HUES6 (cell line): ENCODE measurements around the gene SLC9A9.

ENCODE experiments used
- H3K27ac ChIP-seq: 2 replicates; pipeline ENCODE4 v1.7.0; 2013; ENCODE audit warnings: low read depth, mild to moderate bottlenecking, low read length, inconsistent platforms
- H3K27me3 ChIP-seq: 2 replicates; pipeline ENCODE4 v1.6.1; 2013; ENCODE audit warnings: low read length; ENCODE audit not compliant: control insufficient read depth, insufficient read depth
- H3K36me3 ChIP-seq: 2 replicates; pipeline ENCODE4 v1.6.1; 2013; ENCODE audit warnings: low read length; ENCODE audit not compliant: control insufficient read depth, insufficient read depth
- H3K4me1 ChIP-seq: 2 replicates; pipeline ENCODE4 v1.6.1; 2013; ENCODE audit warnings: low read length; ENCODE audit not compliant: control insufficient read depth, insufficient read depth
- H3K4me3 ChIP-seq: 2 replicates; pipeline ENCODE4 v1.5.1; 2013; ENCODE audit warnings: low read depth, low read length
- H3K9ac ChIP-seq: one replicate; pipeline ENCODE4 v1.6.1; 2013; ENCODE audit warnings: mild to moderate bottlenecking, low read length
- H3K9me3 ChIP-seq: 2 replicates; pipeline ENCODE4 v1.6.1; 2013; ENCODE audit warnings: low read depth, low read length; ENCODE audit not compliant: control insufficient read depth, insufficient read depth

SLC9A9 gene

DNA sequence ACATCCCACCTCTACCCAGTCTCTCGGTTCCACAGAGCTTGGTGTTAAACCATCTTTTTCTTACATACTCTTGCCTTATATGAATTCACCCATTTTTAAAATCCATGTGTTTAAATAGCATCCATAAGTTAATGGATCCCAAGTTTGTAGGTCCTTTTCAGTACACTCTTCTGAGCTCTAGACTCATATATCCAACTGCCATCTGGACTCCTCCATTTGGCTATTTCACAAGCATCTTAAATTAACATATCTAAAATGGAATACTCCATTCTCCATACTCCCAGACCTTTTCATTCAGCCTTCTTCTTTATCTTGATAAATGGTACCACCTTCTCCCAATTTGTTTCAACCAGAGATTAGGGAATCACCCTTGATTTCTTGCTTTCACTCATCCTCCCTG, 615.3 kb downstream of the SLC9A9 start:
- Histone ChIP-seq H3K9ac (no peak overlapping the region), H3K4me3 (no peak overlapping the region), H3K27me3 (no peaks in the 10 kb centered on the region), H3K9me3 (no peaks in the 10 kb centered on the region), H3K36me3 (no peaks in the 10 kb centered on the region), H3K27ac (no peak overlapping the region), H3K4me1 (no peaks in the 10 kb centered on the region)

DNA sequence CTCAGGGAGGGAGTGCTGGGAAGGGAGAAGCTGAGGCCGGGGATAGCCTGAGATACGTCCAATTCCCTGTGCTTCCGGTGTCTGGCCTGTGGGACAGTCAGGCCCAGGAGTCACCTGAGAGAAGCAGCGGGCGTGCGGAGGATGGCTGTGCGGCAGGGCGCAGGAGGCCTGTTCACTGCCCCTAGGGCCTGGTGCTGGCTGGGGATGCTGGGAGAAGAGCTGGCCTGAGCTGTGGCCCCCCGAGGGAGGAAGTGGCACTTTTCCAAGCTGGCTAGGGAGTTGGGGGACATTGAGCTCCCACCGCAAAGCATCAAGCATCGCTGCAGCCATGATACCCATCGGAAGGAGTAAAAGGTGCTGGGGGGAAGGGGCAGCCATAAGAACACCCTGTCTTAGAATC, 619.9 kb downstream of the SLC9A9 start:
- H3K36me3 ChIP-seq, result no peaks in the 10 kb centered on the region
- H3K9me3 ChIP-seq, result no peaks in the 10 kb centered on the region
- H3K27ac ChIP-seq, result no peak overlapping the region
- H3K4me1 ChIP-seq, result no peaks in the 10 kb centered on the region
- no peaks in the 10 kb centered on the region for H3K27me3 ChIP-seq
- no peak overlapping the region for H3K9ac ChIP-seq
- H3K4me3 ChIP-seq, result no peak overlapping the region

DNA sequence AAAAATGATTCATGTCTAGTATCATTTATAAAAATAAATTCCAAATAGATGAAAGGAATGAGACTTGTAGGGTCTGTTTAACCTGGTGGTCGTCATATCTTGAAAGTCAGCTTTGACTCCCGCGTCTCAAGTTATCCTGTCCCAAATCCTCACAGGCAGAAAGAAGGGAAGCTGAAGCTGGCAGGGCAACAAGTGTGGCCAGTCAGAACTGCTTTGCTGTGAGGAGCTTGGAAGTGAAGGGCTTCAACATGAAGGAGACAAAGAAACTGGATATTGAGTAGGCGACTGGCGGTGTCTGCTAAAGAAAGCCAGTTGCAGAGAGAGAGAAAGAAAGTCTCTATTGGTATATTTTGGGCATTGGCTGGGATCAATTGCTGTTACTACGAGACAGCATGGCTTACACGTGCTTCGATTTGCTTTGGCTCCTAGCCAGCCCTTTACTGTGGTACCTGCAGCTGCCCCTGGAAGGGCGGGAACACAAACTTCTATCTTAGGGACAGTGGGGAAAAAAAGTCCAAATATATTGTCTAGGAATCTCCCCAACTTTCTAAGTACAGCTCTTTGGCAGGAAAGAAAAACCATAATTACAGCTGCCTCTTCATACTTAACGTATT, 621.5 kb downstream of the SLC9A9 start:
- H3K9me3 ChIP-seq, result no peaks in the 10 kb centered on the region
- no peak overlapping the region for H3K4me3 ChIP-seq
- H3K4me1 ChIP-seq, result no peaks in the 10 kb centered on the region
- no peaks in the 10 kb centered on the region for H3K27me3 ChIP-seq
- H3K36me3 ChIP-seq, result no peaks in the 10 kb centered on the region
- H3K27ac ChIP-seq, result no peak overlapping the region
- no peak overlapping the region for H3K9ac ChIP-seq

DNA sequence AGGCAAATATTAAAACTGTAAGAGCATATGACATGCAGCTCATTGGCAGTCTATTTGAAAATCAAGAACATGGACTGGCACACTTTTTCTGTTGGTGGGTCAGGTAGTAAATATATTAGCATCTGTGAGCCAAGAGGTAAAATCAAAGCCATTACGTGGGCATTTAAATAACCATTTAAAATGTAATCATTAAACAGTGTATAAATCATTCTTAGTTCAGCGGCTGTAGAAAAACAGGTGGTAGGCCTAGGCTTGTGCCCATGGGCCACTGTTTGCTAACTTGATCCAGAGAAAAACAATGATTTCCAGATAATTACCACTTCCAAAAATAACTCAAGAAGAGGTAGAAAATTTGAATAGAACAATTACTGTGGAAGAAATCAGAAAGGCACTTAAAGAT, 623.6 kb downstream of the SLC9A9 start:
- H3K36me3 ChIP-seq, result no peaks in the 10 kb centered on the region
- H3K27me3 ChIP-seq, result no peaks in the 10 kb centered on the region
- H3K4me1 ChIP-seq, result no peaks in the 10 kb centered on the region
- no peak overlapping the region for H3K27ac ChIP-seq
- H3K9me3 ChIP-seq, result no peaks in the 10 kb centered on the region
- no peak overlapping the region for H3K4me3 ChIP-seq
- no peak overlapping the region for H3K9ac ChIP-seq

DNA sequence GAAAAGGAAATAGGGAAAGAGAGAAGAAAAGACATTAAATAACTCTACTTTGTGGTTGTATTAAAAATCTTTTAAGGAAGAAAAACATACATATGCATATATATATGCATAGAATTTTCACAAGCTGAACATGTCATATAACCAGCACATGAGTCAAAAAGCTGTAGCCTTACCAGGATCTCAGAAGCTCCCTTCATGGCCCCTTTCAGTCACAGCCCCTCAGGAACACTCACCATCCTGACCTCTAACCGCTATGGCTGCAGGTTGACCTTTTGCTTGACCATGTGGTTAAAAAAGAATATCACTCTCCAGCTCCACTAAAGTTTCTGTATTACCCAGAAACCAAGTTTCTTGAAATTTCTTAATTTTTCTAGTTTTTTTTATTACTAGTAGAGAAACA, 625.3 kb downstream of the SLC9A9 start:
- no peak overlapping the region for H3K27ac ChIP-seq
- H3K4me1 ChIP-seq, result peaks cover 3% of the 10 kb centered on the region; the same call in 1 of the 2 replicates
- no peaks in the 10 kb centered on the region for H3K9me3 ChIP-seq
- no peak overlapping the region for H3K4me3 ChIP-seq
- H3K27me3 ChIP-seq, result no peaks in the 10 kb centered on the region
- no peak overlapping the region for H3K9ac ChIP-seq
- no peaks in the 10 kb centered on the region for H3K36me3 ChIP-seq

DNA sequence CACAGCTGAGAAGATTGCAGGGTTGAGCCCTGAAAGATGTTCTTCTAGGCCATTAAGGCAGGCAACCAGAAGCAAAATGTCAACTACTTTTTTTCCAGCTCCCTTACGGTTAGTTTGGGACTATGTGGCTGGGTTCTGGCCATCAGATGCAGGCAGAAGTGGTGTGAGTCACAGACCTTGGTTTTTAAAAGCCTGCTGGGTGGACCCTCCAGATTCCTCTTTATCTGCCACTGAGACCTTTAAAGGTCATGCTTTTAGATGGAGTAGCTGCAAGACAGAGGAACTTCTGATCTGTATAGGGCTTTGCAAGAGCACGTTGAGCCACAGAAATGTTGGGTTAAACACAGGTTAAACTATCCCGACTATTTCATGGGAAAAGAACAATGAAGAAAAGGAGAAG, 625.8 kb downstream of the SLC9A9 start:
- Histone ChIP-seq H3K9ac (no peak overlapping the region), H3K4me1 (peaks cover 3% of the 10 kb centered on the region; the same call in 1 of the 2 replicates), H3K36me3 (no peaks in the 10 kb centered on the region), H3K27ac (no peak overlapping the region), H3K4me3 (no peak overlapping the region), H3K9me3 (no peaks in the 10 kb centered on the region), H3K27me3 (no peaks in the 10 kb centered on the region)

DNA sequence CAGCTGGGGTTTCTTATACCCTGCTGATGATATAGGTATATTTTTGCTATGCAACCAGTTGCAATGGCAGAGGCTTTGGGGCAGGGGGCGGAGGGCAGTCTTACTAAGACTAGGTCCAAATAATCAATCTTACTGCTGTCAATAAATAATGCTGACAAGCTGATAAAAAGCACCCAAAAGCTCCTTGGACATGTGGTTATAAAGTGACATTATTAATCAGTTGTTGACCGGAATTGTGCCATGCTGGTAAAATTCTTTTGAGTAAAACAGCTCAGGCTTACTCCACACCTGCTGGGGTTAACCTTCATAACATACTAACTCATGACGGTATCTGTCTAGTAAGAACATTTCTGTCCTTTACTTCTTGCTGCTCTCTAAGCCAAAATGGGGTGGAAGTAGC, 626.8 kb downstream of the SLC9A9 start:
- Histone ChIP-seq H3K4me1 (peaks cover 3% of the 10 kb centered on the region; the same call in 1 of the 2 replicates), H3K36me3 (no peaks in the 10 kb centered on the region), H3K4me3 (no peak overlapping the region), H3K27me3 (no peaks in the 10 kb centered on the region), H3K9ac (no peak overlapping the region), H3K27ac (no peak overlapping the region), H3K9me3 (no peaks in the 10 kb centered on the region)

DNA sequence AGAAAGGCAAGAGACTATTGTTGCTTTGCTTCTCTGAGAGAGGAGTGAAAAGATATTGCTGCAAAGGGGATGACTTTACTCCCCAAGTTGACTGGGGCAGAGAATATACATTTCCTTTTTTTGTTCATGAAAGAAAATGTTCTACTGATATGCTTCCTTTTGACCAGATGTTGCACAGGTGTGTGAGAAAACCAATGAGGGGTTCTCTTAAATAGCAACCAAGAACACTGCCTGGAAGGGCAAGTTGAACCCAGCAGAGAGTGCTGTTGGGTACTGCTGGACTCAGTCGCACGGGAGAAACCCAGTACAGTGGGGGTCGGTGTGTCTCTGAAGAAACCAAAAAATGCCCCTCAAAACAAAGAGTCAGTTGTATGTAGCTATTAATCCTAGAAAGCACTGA, 627.5 kb downstream of the SLC9A9 start:
- Histone ChIP-seq H3K4me1 (peaks cover 3% of the 10 kb centered on the region; the same call in 1 of the 2 replicates), H3K27me3 (no peaks in the 10 kb centered on the region), H3K9ac (no peak overlapping the region), H3K36me3 (no peaks in the 10 kb centered on the region), H3K27ac (no peak overlapping the region), H3K4me3 (no peak overlapping the region), H3K9me3 (no peaks in the 10 kb centered on the region)

DNA sequence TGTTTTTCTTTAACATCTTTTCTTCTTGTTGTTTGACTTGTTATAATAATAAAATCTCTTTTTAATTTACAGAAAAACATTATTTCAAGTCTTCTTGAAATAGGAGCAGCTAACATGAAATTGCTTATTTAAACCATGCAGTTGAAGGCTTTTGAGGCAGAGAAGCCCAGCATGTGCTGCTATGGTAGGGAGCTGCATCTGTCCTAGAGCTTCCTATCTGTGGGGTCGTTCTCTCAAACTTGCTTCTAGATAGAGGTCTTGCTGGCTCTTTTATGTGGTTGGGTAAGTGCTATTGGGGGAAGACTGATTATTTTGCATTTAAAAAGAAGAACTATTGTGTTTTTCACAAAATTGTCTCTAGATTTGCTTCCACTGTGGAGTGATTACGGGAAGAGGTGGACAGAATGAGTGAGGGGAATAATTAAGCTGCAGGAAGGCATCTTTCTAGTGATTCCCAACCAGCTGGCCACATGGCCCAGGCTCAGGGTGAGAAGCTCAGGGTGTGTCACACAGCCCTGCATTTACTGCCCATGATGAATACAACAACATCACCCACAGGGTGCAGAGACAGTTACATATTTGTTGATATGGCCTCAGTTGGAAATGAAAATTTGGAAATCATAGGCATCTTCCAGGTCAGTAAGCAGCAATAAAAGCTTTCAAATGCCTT, 630.0 kb downstream of the SLC9A9 start:
- Histone ChIP-seq H3K36me3 (no peaks in the 10 kb centered on the region), H3K4me1 (peaks cover 3% of the 10 kb centered on the region; the same call in 1 of the 2 replicates), H3K9me3 (no peaks in the 10 kb centered on the region), H3K27me3 (no peaks in the 10 kb centered on the region), H3K27ac (no peak overlapping the region), H3K9ac (no peak overlapping the region), H3K4me3 (no peak overlapping the region)

DNA sequence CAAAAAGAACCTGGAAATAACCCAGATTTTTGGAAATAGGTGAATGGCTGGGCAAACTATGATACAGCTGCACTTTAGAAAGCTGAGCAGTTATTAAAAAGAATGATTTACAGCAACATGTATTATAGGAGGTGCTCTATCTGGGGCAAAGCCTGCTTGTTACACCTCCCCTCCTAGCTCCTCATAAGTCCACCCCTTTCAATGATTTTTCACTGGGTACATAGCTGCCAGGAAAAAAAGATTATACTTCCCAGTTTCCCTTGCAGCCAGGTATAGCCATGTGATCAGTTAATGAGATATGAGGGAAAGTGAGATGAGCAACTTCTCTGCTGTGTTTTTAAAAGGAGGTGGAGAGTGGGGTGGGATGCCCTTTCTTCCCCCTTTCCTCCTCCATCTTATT, 631.0 kb downstream of the SLC9A9 start:
- Histone ChIP-seq H3K36me3 (no peaks in the 10 kb centered on the region), H3K27me3 (no peaks in the 10 kb centered on the region), H3K4me1 (peaks cover 3% of the 10 kb centered on the region; the same call in 1 of the 2 replicates), H3K27ac (no peak overlapping the region), H3K9ac (no peak overlapping the region), H3K4me3 (no peak overlapping the region), H3K9me3 (no peaks in the 10 kb centered on the region)

DNA sequence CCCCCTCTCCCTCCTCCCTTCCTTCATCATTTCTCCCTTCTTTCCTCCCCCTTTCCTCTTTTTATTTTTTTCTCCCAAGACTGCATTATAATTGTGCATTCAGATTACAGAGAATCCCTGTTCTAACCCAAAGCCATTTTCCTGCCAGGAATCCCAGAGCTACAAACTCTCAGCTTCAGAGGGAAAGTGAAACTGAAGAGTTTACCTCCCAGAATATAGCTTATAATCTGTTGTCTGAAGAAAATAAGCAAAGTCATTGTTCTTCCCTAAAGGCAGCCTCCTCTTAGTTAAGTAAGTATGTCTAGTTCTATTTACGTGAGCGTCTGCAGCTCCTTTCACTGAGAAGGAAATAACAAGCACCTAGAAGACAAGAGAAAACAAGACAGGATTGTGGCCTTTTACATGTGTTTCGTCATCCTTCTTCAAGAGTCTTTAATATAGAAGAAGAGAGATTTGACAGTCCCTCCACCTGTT, 631.5 kb downstream of the SLC9A9 start:
- H3K27ac ChIP-seq, result no peak overlapping the region
- H3K4me3 ChIP-seq, result no peak overlapping the region
- no peaks in the 10 kb centered on the region for H3K36me3 ChIP-seq
- H3K27me3 ChIP-seq, result no peaks in the 10 kb centered on the region
- H3K9me3 ChIP-seq, result no peaks in the 10 kb centered on the region
- no peak overlapping the region for H3K9ac ChIP-seq
- peaks cover 3% of the 10 kb centered on the region; the same call in 1 of the 2 replicates for H3K4me1 ChIP-seq
